ENCODE results near the gene RAB3C.

RAB3C gene

DNA sequence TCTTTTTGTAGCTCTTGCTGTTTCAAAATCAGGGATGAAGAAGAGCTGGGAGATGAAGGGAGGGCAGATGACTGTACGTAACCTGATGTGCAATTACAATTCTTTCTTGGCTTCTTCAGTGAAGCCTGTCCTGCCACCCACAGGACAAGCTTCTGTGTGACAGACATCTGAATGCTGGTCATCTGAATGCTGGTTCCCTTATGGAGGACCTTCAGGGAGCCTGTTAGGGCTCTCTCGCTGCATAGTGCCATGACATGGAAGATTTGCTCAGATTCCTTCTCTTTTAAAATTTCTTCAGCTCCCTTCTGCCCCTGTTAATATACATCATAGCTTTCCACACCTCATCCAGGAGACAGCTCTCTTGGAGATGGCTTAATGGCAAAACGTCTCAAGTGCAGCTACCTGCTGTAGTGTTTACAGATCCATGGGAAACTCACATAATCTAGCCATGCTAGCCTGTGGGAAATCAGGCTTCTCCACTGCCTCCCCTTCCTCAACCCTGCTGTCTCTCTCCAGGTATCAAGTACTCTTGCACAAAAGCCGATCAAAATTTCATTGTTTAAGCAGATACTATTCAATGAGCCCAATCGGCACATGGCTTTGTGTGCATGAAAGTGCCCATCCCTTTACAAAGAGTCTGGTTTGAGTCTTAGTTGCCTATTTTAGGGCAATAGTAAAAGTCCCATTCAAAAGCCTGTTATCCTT lies 134.6 kb downstream of the RAB3C start:
- H3K4me1 ChIP-seq (ENCODE audit: control insufficient read depth in 1 of 2, insufficient read depth in 2 of 2, low read length in 2 of 2), result no peaks in the 10 kb centered on the region
- H3K4me3 ChIP-seq (ENCODE audit: low read depth in 1 of 2, low read length in 2 of 2), result no peak overlapping the region
- no peak overlapping the region for H3K9ac ChIP-seq (ENCODE audit: low read depth in 1 of 2, low read length in 2 of 2)
- H3K9me3 ChIP-seq (ENCODE audit: control insufficient read depth in 1 of 2, low read length in 2 of 2), result peaks cover 0 to 7% of the 10 kb centered on the region in 2 donors
- peaks cover 0 to 6% of the 10 kb centered on the region in 2 donors for H3K27me3 ChIP-seq (ENCODE audit: control insufficient read depth in 1 of 2, insufficient read depth in 2 of 2, low read length in 2 of 2)
- H3K36me3 ChIP-seq (ENCODE audit: control insufficient read depth in 1 of 2, insufficient read depth in 2 of 2, low read length in 2 of 2), result no peaks in the 10 kb centered on the region
- no peak overlapping the region for H3K27ac ChIP-seq (ENCODE audit: low read depth, low read length)

DNA sequence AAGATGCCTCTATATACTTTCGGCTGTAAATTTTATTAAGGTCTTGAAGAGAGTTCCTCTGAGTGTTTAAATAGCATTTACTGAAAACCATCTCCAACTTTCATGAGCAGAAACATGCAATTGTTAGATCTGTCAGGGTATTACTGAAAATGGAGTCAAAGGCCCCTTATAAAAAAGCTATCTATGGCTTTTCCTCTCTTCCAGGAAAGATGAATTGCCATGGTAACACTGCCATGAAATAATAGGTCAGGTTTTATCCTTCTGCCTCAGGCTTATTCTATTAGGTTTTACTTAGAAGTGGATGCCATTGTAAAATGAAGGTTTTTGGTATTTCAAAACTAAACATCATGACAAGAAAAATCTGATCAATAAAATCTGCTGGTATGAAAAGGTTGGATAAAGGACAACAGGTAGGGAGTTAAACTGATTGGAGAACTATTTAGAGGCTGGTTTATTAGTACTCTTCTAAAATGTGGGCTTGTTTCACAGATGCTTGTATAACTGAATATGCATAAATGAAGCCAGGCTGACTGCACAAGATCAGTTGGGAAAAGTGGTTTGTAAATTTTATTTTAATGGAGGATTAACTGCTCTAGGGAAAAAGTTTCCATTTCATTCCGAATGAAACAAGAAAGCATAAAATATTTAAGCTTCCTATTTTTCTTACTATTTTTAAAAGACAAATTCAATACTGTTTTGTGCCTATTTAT lies 135.5 kb downstream of the RAB3C start:
- Histone ChIP-seq H3K27me3 (ENCODE audit: control insufficient read depth in 1 of 2, insufficient read depth in 2 of 2, low read length in 2 of 2) (peaks cover 0 to 6% of the 10 kb centered on the region in 2 donors), H3K9me3 (ENCODE audit: control insufficient read depth in 1 of 2, low read length in 2 of 2) (peaks cover 0 to 7% of the 10 kb centered on the region in 2 donors), H3K36me3 (ENCODE audit: control insufficient read depth in 1 of 2, insufficient read depth in 2 of 2, low read length in 2 of 2) (no peaks in the 10 kb centered on the region), H3K9ac (ENCODE audit: low read depth in 1 of 2, low read length in 2 of 2) (no peak overlapping the region), H3K4me3 (ENCODE audit: low read depth in 1 of 2, low read length in 2 of 2) (no peak overlapping the region), H3K27ac (ENCODE audit: low read depth, low read length) (no peak overlapping the region), H3K4me1 (ENCODE audit: control insufficient read depth in 1 of 2, insufficient read depth in 2 of 2, low read length in 2 of 2) (no peaks in the 10 kb centered on the region)

DNA sequence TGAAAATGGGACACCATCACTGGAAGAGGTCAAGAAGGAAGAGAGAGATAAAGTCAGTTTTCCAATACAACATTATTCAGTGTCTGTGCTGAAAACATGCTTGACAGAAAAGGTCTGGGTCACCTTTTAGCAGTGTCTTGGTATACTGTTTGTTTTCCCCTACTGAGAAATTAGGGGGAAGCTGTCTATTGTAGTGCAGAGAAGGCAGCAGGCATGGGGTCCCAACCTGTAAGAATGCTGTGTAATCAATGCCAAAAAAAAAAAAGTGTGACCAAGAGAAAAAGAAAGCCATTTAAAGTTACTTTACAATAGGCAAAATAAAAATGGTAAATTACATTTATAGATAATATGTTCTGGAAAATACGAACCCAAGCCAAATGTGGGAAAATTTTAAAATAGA lies 139.3 kb downstream of the RAB3C start:
- no peaks in the 10 kb centered on the region for H3K4me1 ChIP-seq (ENCODE audit: control insufficient read depth in 1 of 2, insufficient read depth in 2 of 2, low read length in 2 of 2)
- H3K4me3 ChIP-seq (ENCODE audit: low read depth in 1 of 2, low read length in 2 of 2), result no peak overlapping the region
- H3K9ac ChIP-seq (ENCODE audit: low read depth in 1 of 2, low read length in 2 of 2), result no peak overlapping the region
- no peaks in the 10 kb centered on the region for H3K36me3 ChIP-seq (ENCODE audit: control insufficient read depth in 1 of 2, insufficient read depth in 2 of 2, low read length in 2 of 2)
- peaks cover 0 to 6% of the 10 kb centered on the region in 2 donors for H3K27me3 ChIP-seq (ENCODE audit: control insufficient read depth in 1 of 2, insufficient read depth in 2 of 2, low read length in 2 of 2)
- no peaks in the 10 kb centered on the region for H3K9me3 ChIP-seq (ENCODE audit: control insufficient read depth in 1 of 2, low read length in 2 of 2)
- no peak overlapping the region for H3K27ac ChIP-seq (ENCODE audit: low read depth, low read length)

DNA sequence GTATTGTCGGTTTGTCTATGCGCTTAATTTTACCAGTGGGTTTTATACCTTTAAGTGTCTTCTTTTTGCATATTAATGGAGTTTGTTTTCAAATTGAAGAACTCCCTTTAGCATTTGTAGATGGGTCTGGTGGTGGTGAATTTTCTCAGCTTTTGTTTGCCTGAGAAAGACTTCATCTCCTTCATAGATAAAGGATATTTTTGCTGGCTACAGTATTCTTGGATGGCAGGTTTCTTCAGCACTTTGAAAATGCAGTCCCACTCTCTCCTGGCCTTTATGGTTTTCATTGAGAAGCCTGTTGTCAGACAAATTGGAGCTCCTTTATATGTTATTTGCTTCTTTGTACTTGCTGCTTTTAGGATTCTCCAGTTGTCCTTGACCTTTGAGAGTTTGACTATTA lies 142.1 kb downstream of the RAB3C start:
- Histone ChIP-seq H3K9me3 (ENCODE audit: control insufficient read depth in 1 of 2, low read length in 2 of 2) (no peaks in the 10 kb centered on the region), H3K9ac (ENCODE audit: low read depth in 1 of 2, low read length in 2 of 2) (no peak overlapping the region), H3K4me1 (ENCODE audit: control insufficient read depth in 1 of 2, insufficient read depth in 2 of 2, low read length in 2 of 2) (no peaks in the 10 kb centered on the region), H3K4me3 (ENCODE audit: low read depth in 1 of 2, low read length in 2 of 2) (no peak overlapping the region), H3K27me3 (ENCODE audit: control insufficient read depth in 1 of 2, insufficient read depth in 2 of 2, low read length in 2 of 2) (no peaks in the 10 kb centered on the region), H3K27ac (ENCODE audit: low read depth, low read length) (no peak overlapping the region), H3K36me3 (ENCODE audit: control insufficient read depth in 1 of 2, insufficient read depth in 2 of 2, low read length in 2 of 2) (no peaks in the 10 kb centered on the region)

DNA sequence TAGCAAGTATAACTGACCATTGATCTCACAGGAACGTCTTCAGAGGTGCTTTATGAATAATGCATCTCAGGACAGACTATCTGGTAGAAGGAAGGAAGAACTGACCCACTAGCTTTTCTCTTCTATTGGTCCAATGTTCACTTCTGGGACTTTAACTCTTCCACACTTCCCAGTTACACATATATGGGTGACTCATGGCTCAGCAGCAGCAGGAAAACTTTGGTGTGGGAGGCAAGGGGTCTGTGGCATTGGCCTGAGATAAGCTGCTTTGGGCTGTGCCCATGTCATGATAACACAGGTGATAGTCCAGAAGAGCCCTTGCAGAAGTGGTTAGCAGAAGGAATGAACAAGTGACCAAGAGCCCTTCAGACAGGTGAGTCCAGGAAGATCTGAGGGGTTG lies 148.8 kb downstream of the RAB3C start:
- Histone ChIP-seq H3K27ac (ENCODE audit: low read depth, low read length) (no peak overlapping the region), H3K4me3 (ENCODE audit: low read depth in 1 of 2, low read length in 2 of 2) (no peak overlapping the region), H3K27me3 (ENCODE audit: control insufficient read depth in 1 of 2, insufficient read depth in 2 of 2, low read length in 2 of 2) (no peaks in the 10 kb centered on the region), H3K9ac (ENCODE audit: low read depth in 1 of 2, low read length in 2 of 2) (no peak overlapping the region), H3K36me3 (ENCODE audit: control insufficient read depth in 1 of 2, insufficient read depth in 2 of 2, low read length in 2 of 2) (no peaks in the 10 kb centered on the region), H3K4me1 (ENCODE audit: control insufficient read depth in 1 of 2, insufficient read depth in 2 of 2, low read length in 2 of 2) (no peaks in the 10 kb centered on the region), H3K9me3 (ENCODE audit: control insufficient read depth in 1 of 2, low read length in 2 of 2) (no peaks in the 10 kb centered on the region)

DNA sequence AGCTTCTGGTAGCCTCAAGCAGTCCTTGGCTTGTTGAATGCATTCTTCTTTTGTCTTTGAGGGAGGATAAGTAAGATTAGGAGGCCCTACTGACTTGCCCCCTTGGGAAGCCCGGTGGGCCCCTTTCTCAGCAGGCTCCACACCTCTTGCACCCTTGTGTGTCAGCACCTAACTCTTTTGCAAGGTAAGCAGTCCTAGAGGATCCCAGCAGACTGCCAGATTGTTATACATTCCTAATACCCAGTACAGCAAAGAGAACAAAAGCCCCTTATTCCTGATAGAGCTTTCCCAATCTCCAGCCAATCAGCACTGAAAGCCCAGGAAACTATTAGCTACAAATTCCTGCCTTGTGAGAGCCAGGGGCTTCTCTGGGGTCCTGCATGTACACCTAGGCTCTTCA lies 152.8 kb downstream of the RAB3C start:
- Histone ChIP-seq H3K9me3 (ENCODE audit: control insufficient read depth in 1 of 2, low read length in 2 of 2) (no peaks in the 10 kb centered on the region), H3K27ac (ENCODE audit: low read depth, low read length) (no peak overlapping the region), H3K36me3 (ENCODE audit: control insufficient read depth in 1 of 2, insufficient read depth in 2 of 2, low read length in 2 of 2) (no peaks in the 10 kb centered on the region), H3K27me3 (ENCODE audit: control insufficient read depth in 1 of 2, insufficient read depth in 2 of 2, low read length in 2 of 2) (no peaks in the 10 kb centered on the region), H3K4me1 (ENCODE audit: control insufficient read depth in 1 of 2, insufficient read depth in 2 of 2, low read length in 2 of 2) (no peaks in the 10 kb centered on the region), H3K4me3 (ENCODE audit: low read depth in 1 of 2, low read length in 2 of 2) (no peak overlapping the region), H3K9ac (ENCODE audit: low read depth in 1 of 2, low read length in 2 of 2) (no peak overlapping the region)

DNA sequence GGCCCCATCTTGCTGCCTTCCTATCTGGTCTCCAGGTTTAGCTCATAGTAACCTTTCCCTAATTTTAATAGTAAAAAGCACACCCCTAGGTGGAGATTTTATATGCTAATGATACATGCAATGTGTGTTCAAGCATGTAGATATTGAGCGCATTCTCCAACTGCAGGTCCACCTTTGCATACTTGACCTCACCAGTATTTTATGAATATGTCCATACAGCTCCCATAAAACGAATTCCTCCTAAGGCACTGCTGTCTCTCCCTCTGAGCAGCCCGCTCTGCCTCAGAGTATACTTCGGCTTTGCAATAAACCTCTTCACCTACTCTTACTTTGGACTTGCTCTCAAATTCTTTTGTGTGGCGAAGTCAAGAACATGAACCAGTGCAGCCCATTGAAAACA lies 153.3 kb downstream of the RAB3C start:
- Histone ChIP-seq H3K27ac (ENCODE audit: low read depth, low read length) (no peak overlapping the region), H3K9me3 (ENCODE audit: control insufficient read depth in 1 of 2, low read length in 2 of 2) (no peaks in the 10 kb centered on the region), H3K4me3 (ENCODE audit: low read depth in 1 of 2, low read length in 2 of 2) (no peak overlapping the region), H3K9ac (ENCODE audit: low read depth in 1 of 2, low read length in 2 of 2) (no peak overlapping the region), H3K36me3 (ENCODE audit: control insufficient read depth in 1 of 2, insufficient read depth in 2 of 2, low read length in 2 of 2) (no peaks in the 10 kb centered on the region), H3K4me1 (ENCODE audit: control insufficient read depth in 1 of 2, insufficient read depth in 2 of 2, low read length in 2 of 2) (no peaks in the 10 kb centered on the region), H3K27me3 (ENCODE audit: control insufficient read depth in 1 of 2, insufficient read depth in 2 of 2, low read length in 2 of 2) (no peaks in the 10 kb centered on the region)

DNA sequence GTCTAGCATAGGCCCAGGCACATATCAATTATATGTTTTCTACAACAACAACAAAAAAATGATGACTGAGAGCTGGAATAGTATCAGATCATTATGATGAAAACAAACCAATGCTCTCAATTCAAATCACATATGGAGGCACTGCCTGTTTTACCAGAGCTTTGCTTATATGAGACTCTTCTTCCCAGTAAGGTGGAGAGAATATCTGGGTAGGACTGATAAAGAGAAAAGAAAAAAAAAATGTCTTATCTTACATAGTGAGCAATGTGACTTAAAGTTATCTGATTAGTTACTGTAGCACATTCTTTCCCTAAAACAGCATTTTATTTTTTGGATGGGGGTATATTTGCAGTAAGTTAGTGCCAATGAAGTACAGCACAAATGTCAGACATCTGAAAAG lies 154.8 kb downstream of the RAB3C start:
- H3K9me3 ChIP-seq (ENCODE audit: control insufficient read depth in 1 of 2, low read length in 2 of 2), result no peaks in the 10 kb centered on the region
- H3K27me3 ChIP-seq (ENCODE audit: control insufficient read depth in 1 of 2, insufficient read depth in 2 of 2, low read length in 2 of 2), result no peaks in the 10 kb centered on the region
- H3K27ac ChIP-seq (ENCODE audit: low read depth, low read length), result no peak overlapping the region
- no peak overlapping the region for H3K9ac ChIP-seq (ENCODE audit: low read depth in 1 of 2, low read length in 2 of 2)
- no peak overlapping the region for H3K4me3 ChIP-seq (ENCODE audit: low read depth in 1 of 2, low read length in 2 of 2)
- H3K36me3 ChIP-seq (ENCODE audit: control insufficient read depth in 1 of 2, insufficient read depth in 2 of 2, low read length in 2 of 2), result no peaks in the 10 kb centered on the region
- H3K4me1 ChIP-seq (ENCODE audit: control insufficient read depth in 1 of 2, insufficient read depth in 2 of 2, low read length in 2 of 2), result no peaks in the 10 kb centered on the region

DNA sequence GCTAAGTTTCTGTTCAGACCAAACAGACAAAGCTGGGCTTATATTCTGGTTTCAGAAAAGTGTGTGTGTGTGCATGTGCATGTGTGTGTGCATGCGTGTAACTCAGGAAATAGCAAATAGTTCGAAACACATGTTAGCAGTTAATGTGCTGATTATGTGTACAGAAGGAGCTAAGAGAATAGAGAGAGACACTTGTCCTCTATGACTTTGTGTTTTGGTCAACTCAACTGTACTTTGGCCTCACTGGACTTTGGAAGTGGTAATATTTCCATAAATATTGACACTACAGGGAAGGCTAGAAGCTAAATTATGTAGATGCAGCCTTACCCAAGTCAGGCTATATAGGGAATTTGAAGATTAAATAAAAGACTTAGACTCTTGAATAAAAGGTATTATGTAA lies 155.5 kb downstream of the RAB3C start:
- Histone ChIP-seq H3K36me3 (ENCODE audit: control insufficient read depth in 1 of 2, insufficient read depth in 2 of 2, low read length in 2 of 2) (no peaks in the 10 kb centered on the region), H3K27ac (ENCODE audit: low read depth, low read length) (no peak overlapping the region), H3K4me1 (ENCODE audit: control insufficient read depth in 1 of 2, insufficient read depth in 2 of 2, low read length in 2 of 2) (no peaks in the 10 kb centered on the region), H3K4me3 (ENCODE audit: low read depth in 1 of 2, low read length in 2 of 2) (no peak overlapping the region), H3K9ac (ENCODE audit: low read depth in 1 of 2, low read length in 2 of 2) (no peak overlapping the region), H3K27me3 (ENCODE audit: control insufficient read depth in 1 of 2, insufficient read depth in 2 of 2, low read length in 2 of 2) (no peaks in the 10 kb centered on the region), H3K9me3 (ENCODE audit: control insufficient read depth in 1 of 2, low read length in 2 of 2) (no peaks in the 10 kb centered on the region)

DNA sequence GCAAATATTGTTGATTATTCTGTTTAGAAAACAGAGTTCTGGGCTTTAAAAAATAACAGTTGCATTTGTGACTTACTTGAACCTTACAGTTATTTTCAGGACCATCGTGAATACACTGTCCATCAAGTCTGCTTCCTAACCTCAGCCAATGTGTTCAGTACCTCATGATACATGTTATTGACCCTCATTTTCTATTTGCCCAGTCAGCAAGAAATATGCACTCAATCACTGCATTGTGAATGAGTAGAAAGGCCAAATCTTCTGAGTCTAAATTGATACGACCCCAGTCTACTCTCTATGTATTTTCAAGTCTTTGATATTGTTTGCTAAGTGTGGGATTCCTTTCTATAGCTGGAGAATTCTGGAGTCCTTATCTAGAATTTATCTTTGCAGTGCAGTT lies 156.2 kb downstream of the RAB3C start:
- Histone ChIP-seq H3K9ac (ENCODE audit: low read depth in 1 of 2, low read length in 2 of 2) (no peak overlapping the region), H3K4me3 (ENCODE audit: low read depth in 1 of 2, low read length in 2 of 2) (no peak overlapping the region), H3K9me3 (ENCODE audit: control insufficient read depth in 1 of 2, low read length in 2 of 2) (no peaks in the 10 kb centered on the region), H3K27ac (ENCODE audit: low read depth, low read length) (no peak overlapping the region), H3K36me3 (ENCODE audit: control insufficient read depth in 1 of 2, insufficient read depth in 2 of 2, low read length in 2 of 2) (no peaks in the 10 kb centered on the region), H3K4me1 (ENCODE audit: control insufficient read depth in 1 of 2, insufficient read depth in 2 of 2, low read length in 2 of 2) (no peaks in the 10 kb centered on the region), H3K27me3 (ENCODE audit: control insufficient read depth in 1 of 2, insufficient read depth in 2 of 2, low read length in 2 of 2) (no peaks in the 10 kb centered on the region)

All from duodenal mucosa (tissue), 2 donors.